RWPE1 (cell line): Measurements from ENCODE around the gene BUB1B.

ENCODE experiments used
- CTCF ChIA-PET: fragments of 350-600 bp; sonication (Branson Sonifier 250); formaldehyde crosslinking; extraction: SDS; loops from one replicate; lab custom pipeline; 2021; lab: Yijun Ruan, JAX
- POLR2A ChIA-PET: fragments of 400-600 bp; formaldehyde crosslinking; extraction: SDS; loops from one replicate; lab custom pipeline; 2020; ENCODE audit warnings: antibody characterized with exemption; ENCODE audit not compliant: low non-redundant PET; lab: Yijun Ruan, JAX
- DNase-seq: peaks from one replicate; pipeline ENCODE4 v3.0.0; 2012; ENCODE audit warnings: low spot score
- H3K27ac ChIP-seq: fragments of 450-650 bp; 2 replicates; pipeline ENCODE4 v1.5.1; 2017
- CTCF ChIP-seq: fragments of 450-650 bp; conservative IDR thresholded peaks from 2 replicates; pipeline ENCODE4 v1.5.1; 2017; ENCODE audit warnings: low read depth, mild to moderate bottlenecking

The BUB1B gene

GRCh38 chr15:40232625-40233070, 71.8 kb downstream of the BUB1B start:
- ChIA-PET POLR2A (interaction anchor here (1.0 kb wide), 1 partner anchor 8 kb away, joined by 3 read pairs; no protein-coding TSS in a partner anchor), CTCF (interaction anchor here (1.9 to 6.0 kb wide), 2 partner anchors 15 to 41 kb away, joined by 5 to 44 read pairs; no protein-coding TSS in a partner anchor)
- H3K27ac ChIP-seq = peak overlapping the region; percentile 86
- DNase-seq = peak; percentile 42
- no peak for TF ChIP-seq CTCF

GRCh38 chr15:40233727-40234577, 73.1 kb downstream of the BUB1B start:
- ChIA-PET POLR2A (no interaction called here), CTCF (interaction anchor here (0.5 to 6.0 kb wide), 3 partner anchors 16 to 238 kb away, joined by 3 to 44 read pairs (median 5); no protein-coding TSS in a partner anchor)
- H3K27ac ChIP-seq = peak overlapping the region; percentile 86
- DNase-seq = peak; percentile 59
- TF ChIP-seq CTCF = no peak

GRCh38 chr15:40234783-40235182, 73.9 kb downstream of the BUB1B start:
- TF ChIP-seq CTCF = no peak
- H3K27ac ChIP-seq = peak overlapping the region; percentile 86
- DNase-seq = peak; percentile 56
- ChIA-PET CTCF (interaction anchor here (6.0 kb wide), 1 partner anchor 39 kb away, joined by 44 read pairs; no protein-coding TSS in a partner anchor), POLR2A (no interaction called here)

GRCh38 chr15:40235201-40235885, 74.5 kb downstream of the BUB1B start:
- no peak for TF ChIP-seq CTCF
- H3K27ac ChIP-seq = peak overlapping the region; percentile 86
- DNase-seq = no peak
- CTCF ChIA-PET = interaction anchor here (1.0 to 6.0 kb wide), 2 partner anchors 35 to 38 kb away, joined by 4 to 44 read pairs; no protein-coding TSS in a partner anchor
- POLR2A ChIA-PET = no interaction called here

GRCh38 chr15:40238532-40239403, 77.9 kb downstream of the BUB1B start, which contains the start of gene PAK6:
Gene PAK6, plus strand, starts transcription at chr15:40239063. Its CDS starts 25,723 bp downstream, at chr15:40264786.
- ChIA-PET CTCF (interaction anchor here (0.6 to 5.8 kb wide), 7 partner anchors 17 to 401 kb away, joined by 3 to 50 read pairs (median 6); no protein-coding TSS in a partner anchor), POLR2A (no interaction called here)
- peak; percentile 97 for DNase-seq
- TF ChIP-seq CTCF = no peak
- peak within 1 kb of the TSS; percentile 100 for H3K27ac ChIP-seq
